Osteocyte (in vitro differentiated cells): ENCODE data around the gene ALDOB. TPM values are rescaled to one million over a fixed set of nuclear protein-coding genes. Genes with fewer than 3 reads are reported as not detected.

ENCODE experiments used
- DNase-seq: peaks from one replicate; pipeline ENCODE4 v3.0.0; 2021; ENCODE audit warnings: mixed read lengths; ENCODE audit not compliant: unreplicated experiment; ENCODE audit errors: extremely low spot score
- H3K27ac Mint-ChIP-seq: one replicate; pipeline ENCODE4 v1.8.0; 2021; ENCODE audit warnings: mild to moderate bottlenecking, mixed read lengths; ENCODE audit not compliant: unreplicated experiment
- H3K27me3 Mint-ChIP-seq: one replicate; pipeline ENCODE4 v1.8.0; 2021; ENCODE audit warnings: mixed read lengths; ENCODE audit not compliant: unreplicated experiment
- H3K36me3 Mint-ChIP-seq: one replicate; pipeline ENCODE4 v1.8.0; 2021; ENCODE audit warnings: mixed read lengths; ENCODE audit not compliant: unreplicated experiment
- H3K4me1 Mint-ChIP-seq: one replicate; pipeline ENCODE4 v1.8.0; 2021; ENCODE audit warnings: mixed read lengths; ENCODE audit not compliant: unreplicated experiment
- H3K4me3 Mint-ChIP-seq: one replicate; pipeline ENCODE4 v1.8.0; 2021; ENCODE audit warnings: mild to moderate bottlenecking, moderate library complexity, mixed read lengths; ENCODE audit not compliant: unreplicated experiment
- H3K9me3 Mint-ChIP-seq: one replicate; pipeline ENCODE4 v1.8.0; 2021; ENCODE audit warnings: mixed read lengths; ENCODE audit not compliant: unreplicated experiment
- total RNA-seq: library from RNA; stranded (reverse); gene quantifications from 2 replicates; pipeline ENCODE4 v1.2.1, GENCODE V29; 2021
- TF ChIP-seq, protein P1 (sequence below): fragments of 200-600 bp; sonication (generic); IDR thresholded peaks from 2 replicates; pipeline ENCODE4 v1.5.0; 2021; ENCODE audit warnings: antibody characterized with exemption, mild to moderate bottlenecking, moderate library complexity

ALDOB gene
- total RNA-seq, 1 donor from 2014 or later: not detected

DNA sequence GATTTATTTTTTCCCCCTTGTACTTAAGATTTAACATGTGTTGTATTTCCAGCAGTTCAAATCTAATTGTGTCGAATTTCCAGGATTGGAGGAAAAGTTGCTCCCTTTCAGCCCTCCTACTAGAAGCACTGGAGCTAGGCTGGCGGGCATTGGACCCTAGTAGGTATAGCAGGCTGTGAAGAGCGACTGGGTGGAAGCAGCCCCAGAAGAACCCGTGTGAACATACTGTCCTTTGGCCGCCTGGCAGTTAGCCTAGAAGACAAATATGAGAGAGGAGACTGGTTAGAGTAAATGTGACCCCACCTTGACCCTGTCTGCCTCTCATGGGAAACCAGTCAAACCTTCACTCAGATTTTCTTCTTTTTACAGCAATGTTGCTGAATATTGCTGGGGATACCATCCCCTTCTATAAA, 13.9 kb downstream of the ALDOB start:
- no peak for DNase-seq
- H3K27ac Mint-ChIP-seq: no peak overlapping the region
- TF ChIP-seq, protein P1, sequence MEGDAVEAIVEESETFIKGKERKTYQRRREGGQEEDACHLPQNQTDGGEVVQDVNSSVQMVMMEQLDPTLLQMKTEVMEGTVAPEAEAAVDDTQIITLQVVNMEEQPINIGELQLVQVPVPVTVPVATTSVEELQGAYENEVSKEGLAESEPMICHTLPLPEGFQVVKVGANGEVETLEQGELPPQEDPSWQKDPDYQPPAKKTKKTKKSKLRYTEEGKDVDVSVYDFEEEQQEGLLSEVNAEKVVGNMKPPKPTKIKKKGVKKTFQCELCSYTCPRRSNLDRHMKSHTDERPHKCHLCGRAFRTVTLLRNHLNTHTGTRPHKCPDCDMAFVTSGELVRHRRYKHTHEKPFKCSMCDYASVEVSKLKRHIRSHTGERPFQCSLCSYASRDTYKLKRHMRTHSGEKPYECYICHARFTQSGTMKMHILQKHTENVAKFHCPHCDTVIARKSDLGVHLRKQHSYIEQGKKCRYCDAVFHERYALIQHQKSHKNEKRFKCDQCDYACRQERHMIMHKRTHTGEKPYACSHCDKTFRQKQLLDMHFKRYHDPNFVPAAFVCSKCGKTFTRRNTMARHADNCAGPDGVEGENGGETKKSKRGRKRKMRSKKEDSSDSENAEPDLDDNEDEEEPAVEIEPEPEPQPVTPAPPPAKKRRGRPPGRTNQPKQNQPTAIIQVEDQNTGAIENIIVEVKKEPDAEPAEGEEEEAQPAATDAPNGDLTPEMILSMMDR: no peak
- peaks cover 2% of the 10 kb centered on the region for H3K36me3 Mint-ChIP-seq
- no peak overlapping the region for H3K4me3 Mint-ChIP-seq
- H3K27me3 Mint-ChIP-seq: no peaks in the 10 kb centered on the region
- H3K9me3 Mint-ChIP-seq: peaks cover 12% of the 10 kb centered on the region
- peaks cover 18% of the 10 kb centered on the region for H3K4me1 Mint-ChIP-seq

DNA sequence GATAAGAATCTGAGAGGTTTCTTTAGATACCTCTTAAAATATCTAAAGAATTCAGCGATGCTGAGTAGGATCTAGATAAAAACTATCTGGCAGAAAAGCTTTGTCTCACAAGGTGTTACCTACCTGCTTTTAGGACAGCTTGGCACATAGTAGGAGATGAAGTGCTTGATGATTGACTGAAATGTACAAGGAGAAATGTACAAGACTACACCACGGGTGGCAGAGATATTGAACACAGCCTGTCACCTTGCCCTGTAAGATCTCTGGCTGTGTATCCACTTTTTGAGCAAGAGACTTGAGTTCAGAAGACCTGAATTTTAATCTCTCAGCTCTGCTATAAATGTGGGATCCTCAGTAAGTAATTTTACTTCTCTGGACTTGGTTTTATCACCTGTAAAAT, 15.7 kb downstream of the ALDOB start:
- DNase-seq: no peak
- H3K9me3 Mint-ChIP-seq: peaks cover 20% of the 10 kb centered on the region
- H3K27me3 Mint-ChIP-seq: no peaks in the 10 kb centered on the region
- peaks cover 18% of the 10 kb centered on the region for H3K4me1 Mint-ChIP-seq
- no peak overlapping the region for H3K4me3 Mint-ChIP-seq
- peaks cover 2% of the 10 kb centered on the region for H3K36me3 Mint-ChIP-seq
- TF ChIP-seq, protein P1: no peak
- H3K27ac Mint-ChIP-seq: no peak overlapping the region

DNA sequence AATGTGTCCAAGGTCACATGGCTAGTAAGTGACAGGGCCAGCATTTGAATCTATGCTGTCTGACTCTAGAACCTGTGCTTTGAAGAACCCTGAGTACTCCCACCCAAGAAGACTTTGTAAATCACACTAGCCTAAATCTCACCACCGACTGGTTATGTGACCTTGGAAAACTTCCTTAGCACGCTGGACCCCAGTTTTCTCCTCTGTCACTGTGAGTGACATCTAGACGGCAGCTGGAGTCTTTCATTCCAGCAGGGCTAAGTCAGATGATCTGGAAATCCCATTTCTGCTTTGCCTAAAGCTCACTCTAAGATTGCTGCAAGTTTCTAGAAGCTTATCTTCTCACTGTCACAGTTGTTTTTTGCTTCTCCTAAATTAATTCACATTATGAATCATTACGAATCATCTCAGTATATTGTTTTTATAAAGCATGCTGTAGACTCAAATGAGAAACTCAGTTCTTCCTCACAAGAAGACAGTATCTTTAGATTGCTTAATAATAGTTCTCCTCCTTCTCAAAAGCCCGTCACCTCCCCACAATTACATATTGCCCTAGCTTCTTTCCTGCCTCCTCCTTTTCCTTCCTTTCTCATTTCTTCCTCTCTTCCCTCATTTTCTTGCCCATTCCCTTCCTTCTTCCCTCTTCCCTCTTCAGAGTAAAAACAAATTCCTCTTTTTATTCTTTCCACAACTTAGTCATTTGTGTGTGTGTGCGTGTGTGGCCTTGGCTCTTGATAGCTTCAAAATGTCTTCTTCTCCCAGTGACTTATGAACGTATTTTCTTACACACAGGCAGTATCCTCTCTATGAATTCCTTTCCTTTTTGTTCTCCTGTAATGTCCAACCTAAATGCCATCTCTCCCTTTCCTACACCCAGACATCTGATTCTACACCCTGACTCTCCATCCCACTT, 16.8 kb downstream of the ALDOB start:
- TF ChIP-seq, protein P1: no peak
- peaks cover 18% of the 10 kb centered on the region for H3K4me1 Mint-ChIP-seq
- H3K36me3 Mint-ChIP-seq: peaks cover 8% of the 10 kb centered on the region
- H3K9me3 Mint-ChIP-seq: peaks cover 27% of the 10 kb centered on the region
- no peak overlapping the region for H3K4me3 Mint-ChIP-seq
- no peak for DNase-seq
- no peaks in the 10 kb centered on the region for H3K27me3 Mint-ChIP-seq
- H3K27ac Mint-ChIP-seq: peak overlapping the region; percentile 12

DNA sequence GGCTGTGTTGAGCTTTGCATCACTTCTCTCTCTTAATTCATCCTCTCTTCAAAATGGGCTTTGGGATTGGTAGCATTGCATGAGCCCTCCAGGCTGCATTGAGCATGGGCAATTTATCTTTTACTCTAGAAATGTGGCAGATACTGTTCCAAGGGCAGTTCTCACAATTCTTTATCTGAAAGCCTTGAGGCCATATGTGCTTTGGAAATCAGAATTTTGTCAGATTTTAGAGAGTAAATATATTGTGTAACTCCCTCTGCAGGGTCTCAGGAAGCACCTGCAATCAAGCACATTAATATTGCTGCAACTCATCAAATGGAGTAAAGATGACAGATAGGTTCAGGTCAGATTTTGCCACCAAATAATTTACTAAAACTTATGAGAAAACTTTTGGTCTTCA, 17.6 kb downstream of the ALDOB start:
- TF ChIP-seq, protein P1: no peak
- no peak for DNase-seq
- no peak overlapping the region for H3K4me3 Mint-ChIP-seq
- peaks cover 35% of the 10 kb centered on the region for H3K9me3 Mint-ChIP-seq
- peaks cover 16% of the 10 kb centered on the region for H3K36me3 Mint-ChIP-seq
- peaks cover 18% of the 10 kb centered on the region for H3K4me1 Mint-ChIP-seq
- H3K27ac Mint-ChIP-seq: no peak overlapping the region
- H3K27me3 Mint-ChIP-seq: no peaks in the 10 kb centered on the region

DNA sequence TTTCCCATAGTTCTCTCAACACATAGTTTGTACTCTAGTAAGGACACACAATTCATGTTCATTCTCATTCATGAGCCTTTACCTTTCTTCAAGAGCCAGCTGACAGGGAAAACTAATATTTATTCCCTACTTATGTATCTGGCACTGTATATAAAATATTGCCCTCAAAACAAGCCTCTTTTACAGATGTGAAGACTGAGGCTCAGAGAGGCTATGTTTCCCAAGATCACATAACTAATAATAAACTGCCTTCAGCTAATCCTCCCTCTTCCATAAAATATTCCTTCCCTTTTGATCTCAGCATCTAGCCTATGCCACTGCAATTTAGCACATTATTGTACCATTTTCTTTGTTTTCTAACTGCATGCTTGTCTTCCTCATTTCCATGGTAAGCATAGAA, 18.2 kb downstream of the ALDOB start:
- TF ChIP-seq, protein P1: no peak
- Mint-ChIP-seq H3K4me3 (no peak overlapping the region), H3K27me3 (no peaks in the 10 kb centered on the region), H3K36me3 (peaks cover 20% of the 10 kb centered on the region), H3K4me1 (peaks cover 18% of the 10 kb centered on the region), H3K27ac (no peak overlapping the region), H3K9me3 (peaks cover 40% of the 10 kb centered on the region)
- DNase-seq: no peak
